LNCAP (cell line): ENCODE measurements around the gene GNA12.
A peak's percentile ranks its signal among the peaks of the same experiment; 100 is the strongest.

ENCODE experiments used
- TF ChIP-seq, protein P1 (sequence below): fragments of 450-650 bp; IDR thresholded peaks from 2 replicates; pipeline ENCODE4 v1.5.1; 2017; ENCODE audit warnings: mild to moderate bottlenecking

GNA12 gene

DNA sequence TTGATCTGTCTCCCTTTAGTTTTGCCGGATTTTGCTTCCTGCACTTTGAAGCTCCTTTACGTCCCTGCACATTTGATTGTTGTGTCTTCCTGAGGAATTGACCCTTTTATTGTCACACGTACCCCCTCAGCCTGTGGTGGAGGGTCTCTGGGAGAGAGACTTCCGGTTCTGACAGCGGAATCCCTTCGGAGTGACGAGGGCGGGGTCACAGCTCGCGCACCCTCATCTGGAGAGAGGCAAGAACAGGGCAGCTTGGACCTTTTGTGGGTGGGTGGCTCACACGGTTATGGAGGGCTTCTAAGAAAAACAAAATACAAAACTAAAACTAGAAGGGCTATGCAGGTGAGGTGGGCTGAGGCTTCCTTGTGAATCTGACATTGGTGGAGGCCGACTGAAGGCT lies 130.1 kb downstream of the GNA12 start:
- TF ChIP-seq, protein P1, sequence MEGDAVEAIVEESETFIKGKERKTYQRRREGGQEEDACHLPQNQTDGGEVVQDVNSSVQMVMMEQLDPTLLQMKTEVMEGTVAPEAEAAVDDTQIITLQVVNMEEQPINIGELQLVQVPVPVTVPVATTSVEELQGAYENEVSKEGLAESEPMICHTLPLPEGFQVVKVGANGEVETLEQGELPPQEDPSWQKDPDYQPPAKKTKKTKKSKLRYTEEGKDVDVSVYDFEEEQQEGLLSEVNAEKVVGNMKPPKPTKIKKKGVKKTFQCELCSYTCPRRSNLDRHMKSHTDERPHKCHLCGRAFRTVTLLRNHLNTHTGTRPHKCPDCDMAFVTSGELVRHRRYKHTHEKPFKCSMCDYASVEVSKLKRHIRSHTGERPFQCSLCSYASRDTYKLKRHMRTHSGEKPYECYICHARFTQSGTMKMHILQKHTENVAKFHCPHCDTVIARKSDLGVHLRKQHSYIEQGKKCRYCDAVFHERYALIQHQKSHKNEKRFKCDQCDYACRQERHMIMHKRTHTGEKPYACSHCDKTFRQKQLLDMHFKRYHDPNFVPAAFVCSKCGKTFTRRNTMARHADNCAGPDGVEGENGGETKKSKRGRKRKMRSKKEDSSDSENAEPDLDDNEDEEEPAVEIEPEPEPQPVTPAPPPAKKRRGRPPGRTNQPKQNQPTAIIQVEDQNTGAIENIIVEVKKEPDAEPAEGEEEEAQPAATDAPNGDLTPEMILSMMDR: no peak

GRCh38 chr7:2713370-2713769 lies 130.7 kb downstream of the GNA12 start:
- TF ChIP-seq, protein P1: no peak

DNA sequence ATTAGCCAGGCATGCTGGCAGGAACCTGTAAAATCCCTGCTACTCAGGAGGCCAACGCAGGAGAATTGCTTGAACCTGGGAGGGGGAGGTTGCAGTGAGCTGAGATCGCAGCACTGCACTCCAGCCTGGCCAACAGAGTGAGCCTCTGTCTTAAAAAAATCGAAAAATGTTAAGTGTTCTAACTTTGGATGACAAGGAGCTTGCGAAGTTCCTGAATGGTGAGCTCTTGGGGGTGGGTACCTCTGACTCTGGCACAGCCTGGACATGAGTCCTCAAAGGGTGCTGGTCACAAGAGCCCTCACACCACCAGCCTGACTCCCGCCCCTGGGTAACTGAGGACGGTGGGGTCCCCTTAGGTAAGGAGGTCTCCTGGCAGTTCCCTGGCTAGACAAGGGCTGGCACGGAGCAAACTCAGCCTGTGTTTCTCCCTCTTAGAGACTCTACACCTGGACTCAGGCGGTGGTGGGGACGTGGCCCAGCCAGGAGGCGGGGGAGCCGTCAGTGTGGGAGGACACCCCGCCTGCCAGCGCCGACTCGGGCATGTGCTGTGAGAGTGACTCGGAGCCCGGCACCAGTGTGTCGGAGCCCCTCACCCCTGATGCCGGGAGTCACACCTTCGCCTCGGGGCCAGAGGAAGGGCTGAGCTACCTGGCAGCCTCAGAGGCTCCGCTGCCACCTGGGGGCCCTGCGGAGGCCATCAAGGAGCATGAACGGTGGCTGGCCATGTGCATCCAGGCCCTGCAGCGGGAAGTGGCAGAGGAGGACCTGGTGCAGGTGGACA lies 132.0 kb downstream of the GNA12 start:
- TF ChIP-seq, protein P1: no peak

GRCh38 chr7:2710901-2711551 lies 133.1 kb downstream of the GNA12 start:
- TF ChIP-seq, protein P1: no peak

DNA sequence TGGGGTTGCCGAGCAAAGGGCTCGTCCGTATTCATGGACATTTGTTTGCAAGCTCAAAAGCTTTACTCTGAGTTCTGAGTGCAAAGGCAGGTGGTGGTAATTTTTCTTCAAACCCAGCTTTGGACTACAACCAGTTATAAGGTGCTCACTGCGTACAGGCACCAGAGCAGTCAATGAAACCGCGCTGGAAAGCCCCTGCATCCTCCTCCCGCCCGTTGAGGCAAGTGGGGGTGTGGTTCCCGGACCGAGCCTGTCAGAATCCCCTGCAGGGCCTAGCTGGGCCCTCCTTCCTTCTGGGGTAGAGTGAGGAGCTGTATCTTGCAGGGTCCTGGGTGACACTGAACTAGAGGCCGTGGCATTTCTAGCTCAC lies 133.8 kb downstream of the GNA12 start:
- TF ChIP-seq, protein P1: no peak

DNA sequence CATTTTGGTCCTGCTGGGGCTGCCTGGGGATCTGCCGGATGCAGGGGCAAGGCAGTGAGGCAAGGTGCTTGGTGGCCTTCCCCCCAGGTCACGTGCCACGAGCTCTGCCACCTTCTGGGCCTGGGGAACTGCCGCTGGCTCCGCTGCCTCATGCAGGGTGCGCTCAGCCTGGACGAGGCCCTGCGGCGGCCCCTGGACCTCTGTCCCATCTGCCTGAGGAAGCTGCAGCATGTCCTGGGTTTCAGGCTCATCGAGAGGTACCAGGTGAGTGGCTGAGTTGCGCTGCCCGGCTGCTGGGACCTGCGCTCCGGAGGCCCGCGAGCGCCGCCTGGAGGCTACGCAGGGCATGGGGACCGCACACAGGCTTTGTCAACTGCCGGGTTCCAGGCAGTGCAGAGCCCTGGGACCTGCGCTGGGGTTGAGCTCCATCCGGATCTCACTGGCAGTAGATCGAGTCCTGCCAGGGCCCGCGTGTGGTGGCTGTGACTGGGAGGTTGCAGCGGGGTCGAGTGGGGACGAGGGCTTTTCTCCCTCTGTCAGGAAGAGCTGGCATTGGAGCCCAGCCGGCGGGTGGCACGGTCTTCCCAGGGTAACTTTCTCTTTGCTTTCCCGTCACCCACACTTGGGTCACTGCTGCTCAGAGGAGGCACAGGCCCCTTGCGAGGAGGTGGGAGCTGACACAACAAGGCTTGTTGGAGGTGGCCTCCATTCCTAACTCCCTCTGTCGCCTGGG lies 134.4 kb downstream of the GNA12 start:
- TF ChIP-seq, protein P1: peak; percentile 74

DNA sequence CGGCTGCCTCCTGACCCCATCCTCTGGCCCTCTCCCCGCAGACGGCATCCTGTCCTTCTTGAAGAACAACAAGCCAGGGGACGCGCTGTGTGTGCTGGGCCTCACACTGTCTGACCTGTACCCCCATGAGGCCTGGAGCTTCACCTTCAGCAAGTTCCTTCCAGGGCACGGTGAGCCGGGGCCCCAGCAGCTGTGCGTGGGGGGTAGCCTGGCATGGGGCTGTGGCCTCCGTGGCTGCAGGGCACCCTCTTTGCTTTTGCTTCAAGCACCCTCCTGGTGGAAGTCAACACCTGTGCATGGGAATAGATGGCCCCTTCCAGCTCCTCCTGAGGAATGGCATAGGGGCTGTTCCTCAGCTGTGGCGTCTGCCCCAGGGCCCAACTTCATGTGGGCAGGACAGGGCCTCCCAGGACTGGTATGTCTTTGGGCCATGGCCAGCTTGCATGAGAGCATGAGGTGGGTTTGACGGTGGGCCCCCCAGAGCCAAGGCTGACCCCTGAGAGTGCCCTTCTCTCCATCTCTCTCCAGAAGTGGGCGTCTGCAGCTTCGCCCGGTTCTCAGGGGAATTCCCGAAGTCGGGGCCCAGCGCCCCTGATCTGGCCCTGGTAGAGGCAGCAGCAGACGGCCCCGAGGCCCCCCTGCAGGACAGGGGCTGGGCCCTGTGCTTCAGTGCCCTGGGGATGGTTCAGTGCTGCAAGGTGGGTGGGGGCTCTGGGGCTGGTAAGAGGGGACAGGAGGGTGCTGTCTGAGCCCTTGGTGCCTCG lies 135.4 kb downstream of the GNA12 start:
- TF ChIP-seq, protein P1: no peak
